Activated CD8-positive, alpha-beta T cell treated with anti-CD3 and anti-CD28 coated beads for 36 hours (primary cell): ENCODE results near the gene FUT1. TPM values are rescaled to one million over a fixed set of nuclear protein-coding genes. Genes with fewer than 3 reads are reported as not detected.

ENCODE experiments used
- ATAC-seq: fragments of 200-7000 bp; cut with Tn5 transposase; one replicate; pipeline ENCODE4 v1.10.0; 2021; ENCODE audit warnings: mild to moderate bottlenecking, moderate library complexity
- CTCF ChIA-PET: fragments of 350-600 bp; sonication (Branson Sonifier 250); formaldehyde crosslinking; loops from one replicate; lab custom pipeline; 2021; ENCODE audit warnings: antibody characterized with exemption; lab: Charles Lee
- POLR2A ChIA-PET: fragments of 350-600 bp; sonication (Branson Sonifier 250); formaldehyde crosslinking; loops from one replicate; lab custom pipeline; 2021; ENCODE audit warnings: antibody characterized with exemption; lab: Charles Lee
- DNase-seq: peaks from one replicate; pipeline ENCODE4 v3.0.0-alpha.2; 2020
- H3K27ac Mint-ChIP-seq: one replicate; pipeline ENCODE4 v1.8.0; 2021; ENCODE audit warnings: mild to moderate bottlenecking, mixed read lengths
- H3K27me3 Mint-ChIP-seq: one replicate; pipeline ENCODE4 v1.8.0; 2021; ENCODE audit warnings: mixed read lengths
- H3K36me3 Mint-ChIP-seq: one replicate; pipeline ENCODE4 v1.8.0; 2021; ENCODE audit warnings: low read depth, mixed read lengths
- H3K4me1 Mint-ChIP-seq: one replicate; pipeline ENCODE4 v1.8.0; 2021; ENCODE audit warnings: low read depth, mixed read lengths
- H3K4me3 Mint-ChIP-seq: one replicate; pipeline ENCODE4 v1.8.0; 2021; ENCODE audit warnings: mild to moderate bottlenecking, moderate library complexity, mixed read lengths
- H3K9me3 Mint-ChIP-seq: one replicate; pipeline ENCODE4 v1.8.0; 2021; ENCODE audit warnings: mixed read lengths
- intact Hi-C: fragments of 100-400 bp; cut with micrococcal nuclease; formaldehyde crosslinking; loops from one replicate; pipeline ENCODE4 v1.10.0; 2022
- total RNA-seq, 2 experiments: library from RNA; stranded (reverse); gene quantifications; one replicate each; pipeline ENCODE4 v1.2.3, GENCODE V29; 2021
- TF ChIP-seq, protein P1 (sequence below): fragments of 200-600 bp; IDR thresholded peaks from one replicate; pipeline ENCODE4 v1.8.0; 2022; ENCODE audit warnings: antibody characterized with exemption, mild to moderate bottlenecking

Gene FUT1
- under 1 TPM; 0.09 to 0.11 TPM for total RNA-seq

DNA sequence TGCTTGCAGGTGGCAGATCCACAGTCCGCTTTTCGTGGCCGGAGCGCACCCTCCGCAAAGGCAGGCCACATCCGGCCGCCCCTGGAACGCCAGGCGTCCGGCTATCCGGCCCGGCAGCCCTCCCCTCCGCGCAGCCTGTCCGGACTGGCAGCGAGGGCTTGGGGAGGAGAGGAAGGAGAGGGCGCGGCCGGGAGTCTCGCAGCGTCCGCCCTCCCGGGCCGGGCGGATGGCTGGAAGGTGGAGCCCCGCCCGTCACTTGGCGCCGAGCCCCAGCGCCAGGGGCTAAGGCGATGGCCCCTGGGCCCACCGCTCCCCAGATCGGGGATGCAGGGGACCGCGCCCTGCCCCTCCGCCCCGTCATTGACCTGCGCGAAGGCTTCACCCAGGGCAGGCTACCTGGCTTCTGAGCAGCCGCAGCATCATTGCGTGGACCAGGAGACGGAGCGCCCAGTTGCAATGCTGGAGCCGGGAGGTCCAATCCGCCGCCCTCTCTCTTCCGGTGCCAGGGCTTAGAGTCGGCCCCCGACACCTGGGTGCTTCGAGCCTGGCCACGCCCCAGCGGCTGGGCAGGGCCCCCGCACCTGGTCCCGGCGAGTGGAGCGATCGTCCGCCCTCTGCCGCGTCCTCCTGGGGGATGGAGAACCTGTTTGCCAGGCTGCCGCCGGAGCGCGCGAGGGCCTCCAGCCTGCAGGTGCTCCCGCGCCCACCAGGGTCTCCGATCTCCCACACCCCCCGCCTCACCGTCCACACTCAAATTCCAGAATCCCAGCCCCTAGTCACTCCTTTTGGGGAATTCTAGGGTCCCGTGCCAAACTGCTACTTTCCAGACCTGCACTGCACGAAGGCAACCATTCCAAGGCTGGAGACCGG is at the start of gene FUT1:
TSS of gene FUT1 (minus strand) at position 146 of the 870 bp plus-strand sequence. CDS start 1,360 bp downstream, outside the sequence.
- H3K4me3 Mint-ChIP-seq = peak within 1 kb of the TSS; percentile 42
- no peak within 1 kb of the TSS for H3K27ac Mint-ChIP-seq
- CTCF ChIA-PET = no interaction called here
- no peaks in the 10 kb centered on the region for H3K36me3 Mint-ChIP-seq
- intact Hi-C loops = no loop called here
- POLR2A ChIA-PET = interaction anchor here (1.5 kb wide), 1 partner anchor 14 kb away, joined by 4 read pairs; no protein-coding TSS in a partner anchor
- DNase-seq (peak; percentile 61), ATAC-seq (peak; percentile 80)
- H3K4me1 Mint-ChIP-seq = peaks cover 9% of the 10 kb centered on the region
- TF ChIP-seq, protein P1, sequence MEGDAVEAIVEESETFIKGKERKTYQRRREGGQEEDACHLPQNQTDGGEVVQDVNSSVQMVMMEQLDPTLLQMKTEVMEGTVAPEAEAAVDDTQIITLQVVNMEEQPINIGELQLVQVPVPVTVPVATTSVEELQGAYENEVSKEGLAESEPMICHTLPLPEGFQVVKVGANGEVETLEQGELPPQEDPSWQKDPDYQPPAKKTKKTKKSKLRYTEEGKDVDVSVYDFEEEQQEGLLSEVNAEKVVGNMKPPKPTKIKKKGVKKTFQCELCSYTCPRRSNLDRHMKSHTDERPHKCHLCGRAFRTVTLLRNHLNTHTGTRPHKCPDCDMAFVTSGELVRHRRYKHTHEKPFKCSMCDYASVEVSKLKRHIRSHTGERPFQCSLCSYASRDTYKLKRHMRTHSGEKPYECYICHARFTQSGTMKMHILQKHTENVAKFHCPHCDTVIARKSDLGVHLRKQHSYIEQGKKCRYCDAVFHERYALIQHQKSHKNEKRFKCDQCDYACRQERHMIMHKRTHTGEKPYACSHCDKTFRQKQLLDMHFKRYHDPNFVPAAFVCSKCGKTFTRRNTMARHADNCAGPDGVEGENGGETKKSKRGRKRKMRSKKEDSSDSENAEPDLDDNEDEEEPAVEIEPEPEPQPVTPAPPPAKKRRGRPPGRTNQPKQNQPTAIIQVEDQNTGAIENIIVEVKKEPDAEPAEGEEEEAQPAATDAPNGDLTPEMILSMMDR = no peak
- peaks cover 28% of the 10 kb centered on the region for H3K27me3 Mint-ChIP-seq
- no peaks in the 10 kb centered on the region for H3K9me3 Mint-ChIP-seq

DNA sequence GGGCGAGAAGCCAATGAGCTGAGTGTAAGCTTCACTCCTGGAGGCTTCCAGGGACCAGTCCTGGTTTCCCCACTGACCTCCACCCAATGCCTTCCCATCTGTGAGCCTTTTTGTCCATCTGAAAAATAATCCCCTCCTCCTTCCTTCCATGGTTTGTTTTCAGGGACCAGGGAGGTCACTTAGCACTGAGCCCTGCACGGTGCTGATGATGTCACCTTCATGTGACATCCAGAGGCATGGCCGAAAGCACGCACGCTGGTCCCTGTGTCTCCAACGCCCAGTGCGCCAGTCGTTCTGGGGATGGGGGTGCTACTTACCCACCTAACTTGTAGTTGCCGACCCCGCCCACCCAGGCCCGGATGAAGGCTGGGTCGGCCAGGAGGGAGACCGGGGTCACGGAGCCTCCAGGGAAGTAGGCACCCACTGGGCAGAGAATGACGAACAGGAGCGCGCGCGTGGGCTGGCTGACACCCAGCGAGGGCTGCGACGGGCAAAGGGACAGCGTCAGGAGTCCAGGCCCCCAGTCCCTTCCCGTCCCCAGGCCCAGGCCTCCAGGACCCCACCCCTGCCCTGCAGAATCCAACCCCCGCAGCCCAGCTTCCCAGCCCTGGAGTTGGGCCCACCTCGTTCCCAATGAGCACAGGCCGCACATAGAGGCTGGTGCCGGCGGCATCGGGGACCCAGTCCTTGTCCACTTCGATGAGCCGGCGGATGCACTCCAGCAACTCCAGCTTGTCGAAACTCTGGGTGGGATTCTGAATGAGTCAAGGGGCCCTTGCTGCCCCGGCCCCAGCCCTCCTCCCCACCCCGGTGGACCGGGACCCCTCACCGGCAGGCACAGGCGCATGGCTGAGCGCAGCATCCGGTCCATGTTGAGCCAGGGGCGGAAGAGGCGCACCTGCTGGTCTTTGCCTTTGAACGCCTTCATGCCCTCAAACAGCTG is 47.2 kb upstream of the FUT1 start:
- no peak for ATAC-seq
- POLR2A ChIA-PET = interaction anchor here (1.0 kb wide), 1 partner anchor 7 kb away, joined by 3 read pairs; no protein-coding TSS in a partner anchor
- TF ChIP-seq, protein P1 = no peak
- Mint-ChIP-seq H3K4me3 (no peak overlapping the region), H3K9me3 (no peaks in the 10 kb centered on the region), H3K4me1 (peaks cover 6% of the 10 kb centered on the region), H3K27me3 (no peaks in the 10 kb centered on the region), H3K36me3 (no peaks in the 10 kb centered on the region), H3K27ac (no peak overlapping the region)
- DNase-seq = no peak
- CTCF ChIA-PET = no interaction called here
- intact Hi-C loops = loop anchor here (5.0 kb wide), 1 partner anchor 168 kb away; the partner anchor contains the start of gene FTL

DNA sequence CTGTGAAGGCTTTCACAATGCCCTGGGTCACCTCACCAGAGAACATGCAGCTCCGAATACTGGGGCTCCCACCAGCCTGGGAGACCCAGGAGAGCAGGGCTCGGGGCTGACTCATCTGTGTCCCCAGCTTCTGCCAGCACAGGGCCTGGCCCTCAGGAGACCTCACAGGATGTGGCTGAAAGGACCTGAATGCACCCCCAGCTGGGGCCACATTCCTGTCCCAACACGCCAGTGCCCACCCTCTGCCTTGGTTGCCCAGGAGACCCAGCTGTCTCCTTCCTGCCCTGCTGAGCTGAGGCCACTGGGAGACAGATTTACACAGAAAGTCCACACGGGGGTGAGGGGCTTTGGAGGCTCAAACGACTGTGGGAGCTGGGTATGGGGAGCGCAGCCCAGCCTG is 46.5 kb upstream of the FUT1 start:
- ChIA-PET POLR2A (interaction anchor here (1.0 kb wide), 1 partner anchor 8 kb away, joined by 3 read pairs; no protein-coding TSS in a partner anchor), CTCF (no interaction called here)
- TF ChIP-seq, protein P1 = no peak
- no peak overlapping the region for H3K27ac Mint-ChIP-seq
- no peaks in the 10 kb centered on the region for H3K27me3 Mint-ChIP-seq
- no peak overlapping the region for H3K4me3 Mint-ChIP-seq
- no peak for DNase-seq
- H3K36me3 Mint-ChIP-seq = no peaks in the 10 kb centered on the region
- peaks cover 8% of the 10 kb centered on the region for H3K4me1 Mint-ChIP-seq
- ATAC-seq = no peak
- intact Hi-C loops = loop anchor here (5.0 kb wide), 1 partner anchor 168 kb away; the partner anchor contains the start of gene FTL
- H3K9me3 Mint-ChIP-seq = no peaks in the 10 kb centered on the region

DNA sequence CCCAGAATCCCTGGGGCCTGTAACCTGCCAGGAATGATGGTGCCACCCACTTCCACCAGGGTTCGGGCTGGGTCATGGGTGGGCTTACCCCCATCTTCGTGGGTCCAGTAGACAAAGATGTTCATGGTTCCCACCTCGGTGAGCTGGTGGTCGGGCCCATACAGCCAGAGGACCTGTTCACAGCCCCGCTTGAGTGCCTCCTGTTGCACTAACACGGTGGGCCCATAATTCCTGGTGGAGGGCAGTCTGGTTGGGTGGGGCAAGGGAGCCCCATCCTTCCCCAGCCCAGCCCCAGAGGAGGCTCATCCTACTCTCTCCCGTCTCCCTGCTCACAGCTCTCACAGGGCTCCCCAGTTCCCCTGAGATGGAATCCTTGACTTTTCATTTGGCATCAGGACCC is 44.7 kb upstream of the FUT1 start:
- no peak for ATAC-seq
- TF ChIP-seq, protein P1 = no peak
- H3K4me3 Mint-ChIP-seq = no peak overlapping the region
- H3K4me1 Mint-ChIP-seq = peaks cover 8% of the 10 kb centered on the region
- no peak overlapping the region for H3K27ac Mint-ChIP-seq
- no peaks in the 10 kb centered on the region for H3K9me3 Mint-ChIP-seq
- H3K27me3 Mint-ChIP-seq = no peaks in the 10 kb centered on the region
- intact Hi-C loops = loop anchor here (5.0 kb wide), 1 partner anchor 170 kb away; the partner anchor contains the start of gene FTL
- POLR2A ChIA-PET = interaction anchor here (1.0 to 2.9 kb wide), 2 partner anchors 13 to 19 kb away, joined by 4 to 16 read pairs; partner anchors contain the start of gene BCAT2
- CTCF ChIA-PET = interaction anchor here (1.1 to 9.9 kb wide), 3 partner anchors 10 to 47 kb away, joined by 3 to 227 read pairs (median 4); partner anchors contain the start of gene HSD17B14
- H3K36me3 Mint-ChIP-seq = no peaks in the 10 kb centered on the region
- no peak for DNase-seq
